ENCODE data around the gene EBF3. TPM values are rescaled to one million over a fixed set of nuclear protein-coding genes. Genes with fewer than 3 reads are reported as not detected.

The EBF3 gene
- total and polyA plus RNA-seq, 10 donors = 0.02 to 0.20 (median 0.13) TPM; not detected in 6

DNA sequence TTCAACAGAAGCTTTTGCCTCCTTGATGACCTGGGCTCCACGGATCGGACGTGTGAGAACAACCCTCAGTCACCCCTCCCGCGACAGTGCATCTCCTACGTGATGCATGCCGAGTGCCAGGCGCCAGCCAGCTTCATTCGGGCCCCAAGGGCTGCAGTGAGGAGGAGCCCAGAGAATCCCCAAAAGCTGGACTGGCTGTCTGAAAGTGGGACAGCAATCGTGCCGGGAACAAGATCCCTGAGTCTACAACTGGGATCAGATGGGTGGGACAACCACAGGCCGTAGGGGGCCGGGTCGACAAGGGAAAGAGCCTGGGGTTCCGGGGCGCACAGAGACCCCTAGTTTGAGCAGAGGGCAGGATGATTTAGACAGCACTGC is 27.2 kb downstream of the EBF3 start:
- intact Hi-C loops (cut with DNase I; ENCODE audit: low total_unique reads) = no loop called here
- no peaks in the 10 kb centered on the region for H3K4me1 ChIP-seq
- 89 to 94% (median 93%) methylated on average over 15 to 16 of the region's 16 CpGs for WGBS, 5 donors
- TF ChIP-seq POLR2A (IDR thresholded peaks at IDR 0.05) (no peak), POLR2AphosphoS5 (IDR thresholded peaks at IDR 0.05) (no peak)
- TF ChIP-seq, protein P1, sequence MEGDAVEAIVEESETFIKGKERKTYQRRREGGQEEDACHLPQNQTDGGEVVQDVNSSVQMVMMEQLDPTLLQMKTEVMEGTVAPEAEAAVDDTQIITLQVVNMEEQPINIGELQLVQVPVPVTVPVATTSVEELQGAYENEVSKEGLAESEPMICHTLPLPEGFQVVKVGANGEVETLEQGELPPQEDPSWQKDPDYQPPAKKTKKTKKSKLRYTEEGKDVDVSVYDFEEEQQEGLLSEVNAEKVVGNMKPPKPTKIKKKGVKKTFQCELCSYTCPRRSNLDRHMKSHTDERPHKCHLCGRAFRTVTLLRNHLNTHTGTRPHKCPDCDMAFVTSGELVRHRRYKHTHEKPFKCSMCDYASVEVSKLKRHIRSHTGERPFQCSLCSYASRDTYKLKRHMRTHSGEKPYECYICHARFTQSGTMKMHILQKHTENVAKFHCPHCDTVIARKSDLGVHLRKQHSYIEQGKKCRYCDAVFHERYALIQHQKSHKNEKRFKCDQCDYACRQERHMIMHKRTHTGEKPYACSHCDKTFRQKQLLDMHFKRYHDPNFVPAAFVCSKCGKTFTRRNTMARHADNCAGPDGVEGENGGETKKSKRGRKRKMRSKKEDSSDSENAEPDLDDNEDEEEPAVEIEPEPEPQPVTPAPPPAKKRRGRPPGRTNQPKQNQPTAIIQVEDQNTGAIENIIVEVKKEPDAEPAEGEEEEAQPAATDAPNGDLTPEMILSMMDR (IDR thresholded peaks at IDR 0.05 in 8 of 11, conservative IDR thresholded peaks at IDR 0.05 in 3 of 11) = no peak
- H3K27me3 ChIP-seq (replicated peaks in 1 of 7) = peaks cover 0 to 42% (median 0%) of the 10 kb centered on the region in 7 donors
- no peaks in the 10 kb centered on the region for H3K9me3 ChIP-seq
- peak; percentile 50 for DNase-seq
- no peak overlapping the region for H3K27ac ChIP-seq
- H3K36me3 ChIP-seq = no peaks in the 10 kb centered on the region
- H3K4me3 ChIP-seq = no peak overlapping the region

DNA sequence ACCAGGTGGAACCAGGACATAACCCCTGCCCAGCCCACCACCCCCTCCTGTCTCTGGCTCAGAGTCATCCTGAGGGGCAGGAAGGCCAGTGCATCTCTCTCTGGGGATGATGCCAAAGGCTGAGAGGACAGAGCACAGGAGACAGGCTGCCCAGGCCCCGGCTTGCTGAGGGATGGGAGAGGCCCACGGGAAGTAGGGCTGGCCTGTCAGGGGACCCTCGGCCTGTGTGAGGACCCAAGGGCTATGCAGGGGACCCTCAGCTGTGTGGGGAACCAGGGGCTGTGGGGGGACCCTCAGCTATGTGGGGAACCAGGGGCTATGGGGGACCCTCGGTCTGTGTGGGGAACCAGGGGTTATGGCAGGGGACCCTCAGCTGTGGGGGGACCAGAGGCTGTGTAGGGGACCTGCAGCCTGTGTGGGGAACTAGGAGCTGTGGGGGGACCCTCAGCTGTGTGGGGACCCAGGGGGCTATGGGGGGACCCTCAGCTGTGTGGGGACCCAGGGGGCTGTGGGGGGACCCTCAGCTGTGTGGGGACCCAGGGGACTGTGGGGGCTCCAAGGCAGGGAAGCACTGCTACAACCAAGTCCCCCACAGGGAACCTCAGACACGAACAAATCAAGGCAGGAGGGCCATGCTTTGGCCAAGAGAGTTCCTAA is 27.7 kb downstream of the EBF3 start:
- 65 to 87% (median 81%) methylated on average over 2 to 5 of the region's 5 CpGs for WGBS, 5 donors
- H3K4me1 ChIP-seq = no peaks in the 10 kb centered on the region
- TF ChIP-seq, protein P1 (IDR thresholded peaks at IDR 0.05 in 8 of 11, conservative IDR thresholded peaks at IDR 0.05 in 3 of 11) = no peak
- TF ChIP-seq POLR2A (IDR thresholded peaks at IDR 0.05) (no peak), POLR2AphosphoS5 (IDR thresholded peaks at IDR 0.05) (no peak)
- intact Hi-C loops (cut with DNase I; ENCODE audit: low total_unique reads) = no loop called here
- H3K36me3 ChIP-seq = no peaks in the 10 kb centered on the region
- H3K27ac ChIP-seq = no peak overlapping the region
- no peak overlapping the region for H3K4me3 ChIP-seq
- DNase-seq = peak; percentile 64
- peaks cover 0 to 38% (median 0%) of the 10 kb centered on the region in 7 donors for H3K27me3 ChIP-seq (replicated peaks in 1 of 7)
- H3K9me3 ChIP-seq = no peaks in the 10 kb centered on the region

DNA sequence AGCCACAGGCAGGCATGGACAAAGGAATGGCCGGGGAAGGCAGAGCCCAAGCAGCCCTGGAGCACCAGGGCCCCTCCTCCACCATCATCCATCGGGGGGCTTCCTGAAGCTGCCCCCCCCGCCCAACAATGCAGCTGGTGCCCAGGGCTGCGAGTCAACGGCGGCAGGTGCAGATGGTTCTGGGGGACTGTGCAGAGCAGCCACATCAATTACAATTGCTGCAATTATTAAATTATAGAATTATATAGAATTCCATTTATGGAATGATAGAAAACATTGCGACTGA is 28.3 kb downstream of the EBF3 start:
- Histone ChIP-seq H3K4me1 (no peaks in the 10 kb centered on the region), H3K4me3 (no peak overlapping the region), H3K9me3 (no peaks in the 10 kb centered on the region), H3K36me3 (no peaks in the 10 kb centered on the region), H3K27me3 (replicated peaks in 1 of 7) (peaks cover 0 to 38% (median 0%) of the 10 kb centered on the region in 7 donors), H3K27ac (no peak overlapping the region)
- TF ChIP-seq POLR2AphosphoS5 (IDR thresholded peaks at IDR 0.05) (no peak), POLR2A (IDR thresholded peaks at IDR 0.05) (no peak)
- TF ChIP-seq, protein P1 (IDR thresholded peaks at IDR 0.05 in 8 of 11, conservative IDR thresholded peaks at IDR 0.05 in 3 of 11) = no peak
- DNase-seq = no peak
- intact Hi-C loops (cut with DNase I; ENCODE audit: low total_unique reads) = no loop called here
- 71 to 92% (median 87%) methylated on average over 6 to 7 of the region's 7 CpGs for WGBS, 5 donors

DNA sequence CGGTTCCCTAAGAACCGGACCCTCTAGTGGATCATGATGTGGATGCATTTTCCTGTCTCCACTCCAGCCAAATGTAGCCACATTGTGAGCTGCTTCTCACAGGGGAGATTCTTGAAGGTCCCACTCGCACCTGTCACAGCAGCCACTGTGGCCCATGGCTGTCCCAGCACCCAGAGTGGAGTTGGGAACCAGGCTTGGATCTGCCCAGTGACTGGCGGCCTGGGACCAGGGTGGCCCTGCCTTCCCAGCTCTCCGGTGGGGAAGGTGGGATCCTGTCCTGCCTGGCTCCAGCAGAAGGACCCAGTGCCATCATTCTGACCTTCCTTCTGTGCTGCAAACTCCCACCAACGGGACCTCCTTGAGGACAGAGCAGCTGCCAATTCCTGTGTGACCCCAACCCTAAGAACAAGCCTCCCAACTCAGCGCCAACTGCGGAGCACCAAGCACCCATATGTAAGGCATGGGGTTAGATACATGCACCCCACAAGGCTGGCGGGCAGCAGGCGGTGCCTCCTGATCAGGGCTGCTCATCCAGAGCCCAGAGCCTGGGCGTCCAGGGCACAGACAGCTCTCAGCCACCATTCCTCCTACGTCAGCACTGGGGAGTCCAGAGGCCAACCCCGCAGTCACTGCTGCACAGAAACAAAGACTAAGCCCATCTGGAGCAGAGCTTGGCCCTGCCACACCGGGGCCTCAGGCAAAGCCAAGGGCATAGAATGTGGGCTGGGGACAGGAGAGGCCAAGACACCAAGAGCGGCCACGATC is 28.8 kb downstream of the EBF3 start:
- no peaks in the 10 kb centered on the region for H3K36me3 ChIP-seq
- no peak overlapping the region for H3K4me3 ChIP-seq
- H3K27me3 ChIP-seq (replicated peaks in 1 of 7) = peaks cover 0 to 33% (median 0%) of the 10 kb centered on the region in 7 donors
- DNase-seq = peak; percentile 58
- TF ChIP-seq POLR2AphosphoS5 (IDR thresholded peaks at IDR 0.05) (no peak), POLR2A (IDR thresholded peaks at IDR 0.05) (no peak)
- TF ChIP-seq, protein P1 (IDR thresholded peaks at IDR 0.05 in 8 of 11, conservative IDR thresholded peaks at IDR 0.05 in 3 of 11) = no peak
- no peak overlapping the region for H3K27ac ChIP-seq
- H3K9me3 ChIP-seq = no peaks in the 10 kb centered on the region
- intact Hi-C loops (cut with DNase I; ENCODE audit: low total_unique reads) = no loop called here
- no peaks in the 10 kb centered on the region for H3K4me1 ChIP-seq
- 80 to 90% (median 89%) methylated on average over 6 to 16 of the region's 16 CpGs for WGBS, 5 donors
